Type B pancreatic cell (in vitro differentiated cells): Measurements from ENCODE around the gene ITGB7. TPM values are rescaled to one million over a fixed set of nuclear protein-coding genes. Genes with fewer than 3 reads are reported as not detected.

Experiments used
- DNase-seq: peaks from one replicate; pipeline ENCODE4 v3.0.0; 2021; ENCODE audit warnings: mixed read lengths; ENCODE audit not compliant: unreplicated experiment; ENCODE audit errors: extremely low spot score
- H3K27ac Mint-ChIP-seq: 2 replicates; pipeline ENCODE4 v1.8.0; 2021; ENCODE audit warnings: mild to moderate bottlenecking, mixed read lengths
- H3K27me3 Mint-ChIP-seq: 2 replicates; pipeline ENCODE4 v1.8.0; 2021; ENCODE audit warnings: mixed read lengths
- H3K36me3 Mint-ChIP-seq: 2 replicates; pipeline ENCODE4 v1.8.0; 2021; ENCODE audit warnings: mixed read lengths
- H3K4me1 Mint-ChIP-seq: one replicate; pipeline ENCODE4 v1.8.0; 2021; ENCODE audit warnings: mixed read lengths; ENCODE audit not compliant: unreplicated experiment
- H3K4me3 Mint-ChIP-seq: 2 replicates; pipeline ENCODE4 v1.8.0; 2021; ENCODE audit warnings: mild to moderate bottlenecking, mixed read lengths
- H3K9me3 Mint-ChIP-seq: 2 replicates; pipeline ENCODE4 v1.8.0; 2021; ENCODE audit warnings: mixed read lengths
- total RNA-seq: library from RNA; stranded (reverse); gene quantifications from 2 replicates; pipeline ENCODE4 v1.2.1, GENCODE V29; 2021; ENCODE audit warnings: low replicate concordance
- TF ChIP-seq, protein P1 (sequence below): fragments of 200-600 bp; sonication (generic); conservative IDR thresholded peaks from 2 replicates; pipeline ENCODE4 v1.5.0; 2021; ENCODE audit warnings: antibody characterized with exemption, mild to moderate bottlenecking

ITGB7 gene
- total RNA-seq, 1 donor from 2014 or later, result 4.2 TPM

DNA sequence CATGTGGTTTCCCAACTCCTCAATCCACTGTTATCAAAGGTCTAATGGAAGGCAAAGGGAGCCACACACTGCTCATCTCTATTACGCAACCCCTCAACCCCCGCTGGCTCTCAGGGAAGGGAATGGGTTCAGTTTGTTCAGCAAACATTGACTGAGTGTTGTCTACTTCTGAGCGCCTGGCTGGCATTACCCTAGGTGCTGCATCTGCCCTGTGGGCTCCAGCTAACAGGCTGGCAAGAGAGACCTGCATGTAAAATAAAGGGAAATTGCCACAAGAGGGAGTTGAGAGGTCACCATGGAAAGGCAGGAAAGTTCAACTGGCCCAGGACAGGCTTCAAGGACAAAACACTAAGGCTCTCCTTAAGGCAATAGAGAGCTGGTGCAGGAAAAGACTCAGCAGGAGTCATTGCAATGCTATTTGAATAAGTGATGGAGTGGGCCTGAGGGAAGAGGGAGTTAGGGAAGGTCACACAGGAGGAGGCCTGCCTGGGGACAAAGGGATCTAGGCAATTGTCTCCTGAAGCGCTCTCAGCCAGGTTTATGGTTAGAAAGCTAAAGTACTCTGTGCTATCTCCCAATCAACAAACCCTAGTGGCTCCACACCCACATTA is 32.1 kb downstream of the ITGB7 start:
- Mint-ChIP-seq H3K27ac (no peak overlapping the region), H3K9me3 (no peaks in the 10 kb centered on the region), H3K27me3 (no peaks in the 10 kb centered on the region), H3K4me1 (peaks cover 28% of the 10 kb centered on the region), H3K4me3 (no peak overlapping the region), H3K36me3 (peaks cover 11% of the 10 kb centered on the region)
- TF ChIP-seq, protein P1, sequence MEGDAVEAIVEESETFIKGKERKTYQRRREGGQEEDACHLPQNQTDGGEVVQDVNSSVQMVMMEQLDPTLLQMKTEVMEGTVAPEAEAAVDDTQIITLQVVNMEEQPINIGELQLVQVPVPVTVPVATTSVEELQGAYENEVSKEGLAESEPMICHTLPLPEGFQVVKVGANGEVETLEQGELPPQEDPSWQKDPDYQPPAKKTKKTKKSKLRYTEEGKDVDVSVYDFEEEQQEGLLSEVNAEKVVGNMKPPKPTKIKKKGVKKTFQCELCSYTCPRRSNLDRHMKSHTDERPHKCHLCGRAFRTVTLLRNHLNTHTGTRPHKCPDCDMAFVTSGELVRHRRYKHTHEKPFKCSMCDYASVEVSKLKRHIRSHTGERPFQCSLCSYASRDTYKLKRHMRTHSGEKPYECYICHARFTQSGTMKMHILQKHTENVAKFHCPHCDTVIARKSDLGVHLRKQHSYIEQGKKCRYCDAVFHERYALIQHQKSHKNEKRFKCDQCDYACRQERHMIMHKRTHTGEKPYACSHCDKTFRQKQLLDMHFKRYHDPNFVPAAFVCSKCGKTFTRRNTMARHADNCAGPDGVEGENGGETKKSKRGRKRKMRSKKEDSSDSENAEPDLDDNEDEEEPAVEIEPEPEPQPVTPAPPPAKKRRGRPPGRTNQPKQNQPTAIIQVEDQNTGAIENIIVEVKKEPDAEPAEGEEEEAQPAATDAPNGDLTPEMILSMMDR, result peak; percentile 48
- DNase-seq, result no peak

DNA sequence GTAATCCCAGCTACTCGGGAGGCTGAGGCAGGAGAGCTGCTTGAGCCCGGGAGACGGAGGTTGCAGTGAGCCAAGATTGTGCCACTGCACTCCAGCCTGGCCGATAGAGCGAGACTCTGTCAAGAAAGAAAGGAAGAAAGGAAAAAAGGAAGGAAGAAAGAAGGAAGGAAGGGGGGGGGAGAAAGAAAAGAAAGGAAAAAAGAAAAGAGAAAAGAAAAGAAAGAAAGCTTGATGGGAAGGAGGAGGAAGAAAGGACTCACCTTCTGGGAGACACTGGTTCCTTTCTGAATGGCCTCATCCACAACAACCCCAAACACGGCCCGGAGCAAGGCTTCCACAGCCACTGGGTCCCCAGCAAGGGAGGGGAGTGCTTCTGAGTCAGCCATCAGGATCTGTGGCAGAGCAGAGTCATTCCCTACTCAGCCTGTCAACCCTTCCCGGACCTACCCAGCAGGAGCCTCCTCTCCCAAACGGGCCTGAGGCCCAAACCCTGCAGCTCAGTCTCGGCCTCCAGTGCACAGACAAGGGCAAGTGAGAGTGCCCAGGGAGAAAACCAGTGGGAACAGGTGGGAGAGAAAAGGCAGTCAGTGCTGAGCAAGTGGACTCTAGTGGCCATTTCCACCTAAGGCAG is 33.9 kb downstream of the ITGB7 start:
- peak overlapping the region; percentile 37 for H3K27ac Mint-ChIP-seq
- H3K4me3 Mint-ChIP-seq, result no peak overlapping the region
- peaks cover 7% of the 10 kb centered on the region for H3K36me3 Mint-ChIP-seq
- H3K9me3 Mint-ChIP-seq, result no peaks in the 10 kb centered on the region
- TF ChIP-seq, protein P1, result no peak
- H3K27me3 Mint-ChIP-seq, result no peaks in the 10 kb centered on the region
- no peak for DNase-seq
- H3K4me1 Mint-ChIP-seq, result peaks cover 18% of the 10 kb centered on the region

DNA sequence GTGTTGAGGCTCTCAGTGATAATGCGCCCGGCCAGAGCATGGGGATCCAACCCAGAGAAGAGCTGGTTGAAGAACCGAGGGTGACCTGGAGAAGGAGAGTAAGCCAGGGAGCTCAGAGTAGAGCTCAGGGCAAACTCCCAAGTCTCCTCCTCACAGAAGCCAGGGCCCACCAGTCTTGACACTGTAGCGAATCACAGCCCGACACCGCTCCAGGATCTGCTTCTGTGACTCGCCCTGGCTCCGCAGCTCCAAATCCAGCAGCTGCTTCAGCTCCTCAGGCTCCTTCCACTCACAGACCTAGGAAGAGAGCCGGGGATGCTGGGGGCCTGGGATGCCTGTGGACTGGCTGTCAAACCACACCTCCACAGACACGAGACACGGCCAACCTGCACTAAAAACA is 34.7 kb downstream of the ITGB7 start:
- H3K27ac Mint-ChIP-seq, result no peak overlapping the region
- H3K27me3 Mint-ChIP-seq, result no peaks in the 10 kb centered on the region
- peaks cover 18% of the 10 kb centered on the region for H3K4me1 Mint-ChIP-seq
- TF ChIP-seq, protein P1, result no peak
- no peak for DNase-seq
- H3K36me3 Mint-ChIP-seq, result peaks cover 12% of the 10 kb centered on the region
- H3K4me3 Mint-ChIP-seq, result no peak overlapping the region
- no peaks in the 10 kb centered on the region for H3K9me3 Mint-ChIP-seq

DNA sequence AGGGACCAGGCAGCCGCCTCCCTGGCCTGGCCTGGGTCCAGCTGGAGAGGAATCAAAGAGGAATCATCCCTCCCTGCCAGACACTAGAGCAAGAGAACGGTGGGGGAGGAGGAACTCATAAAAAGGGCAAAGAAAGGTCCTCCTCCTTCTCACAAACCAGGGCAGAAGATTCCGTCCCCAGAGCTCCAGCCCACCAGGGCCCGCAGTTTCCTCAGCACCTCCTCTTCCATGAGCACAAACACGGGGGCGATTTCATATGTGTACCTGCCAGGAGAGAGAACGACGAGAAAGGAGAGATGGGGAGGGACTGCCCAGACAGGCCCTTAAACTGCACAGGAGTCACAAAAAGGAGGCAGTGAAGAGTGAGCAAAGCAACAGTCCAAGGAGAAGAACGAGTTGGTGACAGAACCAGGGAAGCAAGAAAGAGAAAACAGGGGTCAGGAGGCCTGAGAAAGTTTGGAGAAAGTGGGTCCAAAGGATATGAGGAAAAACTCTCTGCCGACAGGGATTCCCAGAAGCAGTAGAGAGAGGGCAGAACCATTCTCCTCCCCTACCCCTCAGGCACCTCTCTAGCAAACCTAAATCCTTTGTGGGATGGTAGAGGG is 35.2 kb downstream of the ITGB7 start:
- Mint-ChIP-seq H3K4me3 (no peak overlapping the region), H3K9me3 (no peaks in the 10 kb centered on the region), H3K36me3 (peaks cover 14% of the 10 kb centered on the region), H3K27ac (no peak overlapping the region), H3K4me1 (peaks cover 18% of the 10 kb centered on the region), H3K27me3 (no peaks in the 10 kb centered on the region)
- DNase-seq, result no peak
- TF ChIP-seq, protein P1, result no peak

DNA sequence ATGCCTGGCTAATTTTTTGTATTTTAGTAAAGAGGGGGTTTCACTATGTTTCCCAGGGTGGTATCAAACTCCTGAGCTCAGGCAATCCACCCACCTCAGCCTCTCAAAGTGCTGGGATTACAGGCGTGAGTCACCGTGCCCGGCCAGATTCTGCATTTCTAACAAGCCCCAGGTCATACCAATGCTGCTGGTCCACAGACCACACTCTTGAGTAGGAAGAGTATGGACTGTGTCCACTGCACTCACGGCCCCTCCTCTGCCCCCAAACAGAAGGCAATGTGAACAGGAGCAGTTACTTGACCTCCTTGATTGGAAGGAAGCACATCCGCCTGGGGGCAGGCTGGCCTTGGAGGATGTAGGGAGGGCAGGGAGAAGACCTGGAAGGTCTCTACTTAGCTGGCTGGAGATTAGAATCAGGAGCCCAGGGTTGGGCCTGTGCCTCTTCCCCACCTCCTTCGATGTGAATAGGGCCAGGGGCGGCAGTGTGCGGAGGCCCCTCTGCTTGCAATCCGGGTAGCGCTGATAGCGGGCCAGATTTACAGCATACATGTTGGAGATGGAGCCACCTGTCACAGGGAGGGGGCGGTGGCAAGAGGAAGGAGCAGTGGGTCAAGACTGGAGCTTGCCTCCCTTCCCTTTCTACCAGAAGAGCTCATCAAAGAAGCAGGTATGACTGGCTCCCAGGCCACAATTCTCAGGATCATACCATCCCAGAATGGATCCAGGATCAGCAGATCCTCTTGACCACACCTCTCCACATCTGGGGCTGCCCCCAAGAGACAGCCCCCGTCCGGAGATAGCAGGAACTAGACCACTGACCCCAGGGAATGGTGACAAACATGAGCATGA is 36.0 kb downstream of the ITGB7 start:
- Mint-ChIP-seq H3K36me3 (peaks cover 17% of the 10 kb centered on the region), H3K4me1 (peaks cover 18% of the 10 kb centered on the region), H3K27me3 (no peaks in the 10 kb centered on the region), H3K4me3 (no peak overlapping the region), H3K27ac (no peak overlapping the region), H3K9me3 (no peaks in the 10 kb centered on the region)
- DNase-seq, result no peak
- TF ChIP-seq, protein P1, result no peak
